HepG2 (cell line): ENCODE data around the gene IFT122. TPM values are rescaled to one million over a fixed set of nuclear protein-coding genes. Genes with fewer than 3 reads are reported as not detected.

Source experiments
- ATAC-seq: fragments of 200-7000 bp; cut with Tn5 transposase; 3 replicates; pipeline ENCODE4 v1.9.1; 2020; ENCODE audit warnings: mild to moderate bottlenecking, moderate library complexity
- BruUV-seq: library from RNA; stranded (reverse); fragments of 400-500 nt; replicated peaks from 2 replicates; lab custom pipeline; 2021; lab: Mats Ljungman, UMichigan
- CTCF ChIA-PET: fragments of 300-600 bp; formaldehyde crosslinking; extraction: SDS; loops from one replicate; lab custom pipeline; 2021; ENCODE audit warnings: low total read pairs, inconsistent platforms, low intra/inter-chr PET ratio; lab: Yijun Ruan, JAX
- POLR2A ChIA-PET: fragments of 350-600 bp; sonication (Branson Sonifier 250); formaldehyde crosslinking; loops from one replicate; lab custom pipeline; 2020; ENCODE audit warnings: antibody characterized with exemption, inconsistent platforms; lab: Yijun Ruan, JAX
- DNase-seq: peaks from one replicate; pipeline ENCODE4 v3.0.0-alpha.2; 2015; ENCODE audit warnings: low spot score
- FAIRE-seq: peaks from 3 replicates; lab custom pipeline; 2011; peaks lifted over from hg19 to GRCh38; lab: Jason Lieb, UNC
- H2AFZ ChIP-seq: one replicate; pipeline ENCODE4 v1.6.1; 2011; ENCODE audit warnings: low read length, inconsistent platforms
- H3K27ac ChIP-seq: fragments of 300-600 bp; 3 replicates; pipeline ENCODE4 v1.8.0; 2011; ENCODE audit warnings: mixed run types, mild to moderate bottlenecking, mixed read lengths, low read length, inconsistent platforms; ENCODE audit not compliant: insufficient read depth; ENCODE audit errors: extremely low read length
- H3K27me3 ChIP-seq, 2 experiments: fragments of 200-600 bp in 1 of 2; 2 replicates in 1 of 2; 3 replicates in 1 of 2; pipeline versions ENCODE4 v1.6.0 to v1.8.0; 2011; ENCODE audit warnings: low read length in 2 of 2, mild to moderate bottlenecking in 2 of 2, moderate library complexity in 2 of 2, inconsistent platforms in 1 of 2; ENCODE audit not compliant: insufficient read depth in 2 of 2, control insufficient read depth in 1 of 2
- H3K36me3 ChIP-seq, 2 experiments: fragments of 200-600 bp in 1 of 2; replicated peaks in 1 of 2; 2 replicates in 1 of 2; 3 replicates in 1 of 2; pipeline versions ENCODE4 v1.5.1 to v1.8.0; 2011; ENCODE audit warnings: low read length in 2 of 2, inconsistent platforms in 1 of 2; ENCODE audit not compliant: insufficient read depth in 2 of 2, control insufficient read depth in 1 of 2
- H3K4me1 ChIP-seq: 2 replicates; pipeline ENCODE4 v1.5.1; 2012; ENCODE audit warnings: low read length, inconsistent platforms; ENCODE audit not compliant: insufficient read depth
- H3K4me2 ChIP-seq: 2 replicates; pipeline ENCODE4 v1.6.0; 2011; ENCODE audit warnings: low read depth, low read length, inconsistent platforms
- H3K4me3 ChIP-seq, 3 experiments: fragments of 200-600 bp in 1 of 3; sonication (generic), shearing (Covaris generic) in 1 of 3; replicated peaks in 1 of 3; 2 replicates each; pipeline ENCODE4 v1.5.1; 2011 to 2016; ENCODE audit warnings: low read length in 3 of 3, inconsistent platforms in 2 of 3, low read depth in 2 of 3, mild to moderate bottlenecking in 2 of 3, control low read depth in 1 of 3, mixed read lengths in 1 of 3; ENCODE audit not compliant: insufficient read depth in 1 of 3
- H3K79me2 ChIP-seq: one replicate; pipeline ENCODE4 v1.6.1; 2011; ENCODE audit warnings: low read length, inconsistent platforms; ENCODE audit not compliant: insufficient read depth
- H3K9ac ChIP-seq: 2 replicates; pipeline ENCODE4 v1.6.0; 2011; ENCODE audit warnings: mild to moderate bottlenecking, low read depth, low read length, inconsistent platforms; ENCODE audit not compliant: insufficient read depth
- H3K9me3 ChIP-seq: 2 replicates; pipeline ENCODE4 v1.5.1; 2012; ENCODE audit warnings: mild to moderate bottlenecking, low read length
- H4K20me1 ChIP-seq: 2 replicates; pipeline ENCODE4 v1.6.0; 2011; ENCODE audit warnings: inconsistent platforms, mild to moderate bottlenecking, low read length, moderate library complexity; ENCODE audit not compliant: insufficient read depth
- ATF4 ChIP-seq, 2 experiments: fragments of 450-650 bp in 1 of 2; sonication (generic) in 1 of 2; formaldehyde crosslinking; IDR thresholded peaks; 2 replicates each; pipeline versions ENCODE4 v1.5.0 to v1.8.0; 2020 to 2022; ENCODE audit warnings: mild to moderate bottlenecking in 1 of 2, missing genetic modification reagents in 1 of 2
- FOSL1 ChIP-seq: sonication (generic); formaldehyde crosslinking; IDR thresholded peaks from 2 replicates; pipeline ENCODE4 v1.9.0; 2021; ENCODE audit warnings: missing genetic modification reagents, borderline replicate concordance
- HOXA5 ChIP-seq: sonication (generic); formaldehyde crosslinking; IDR thresholded peaks from 2 replicates; pipeline ENCODE4 v1.4.0; 2020; ENCODE audit warnings: missing genetic modification reagents
- MAFG ChIP-seq: sonication (generic); formaldehyde crosslinking; IDR thresholded peaks from 2 replicates; pipeline ENCODE4 v1.5.1; 2020; ENCODE audit warnings: mild to moderate bottlenecking, missing genetic modification reagents
- NBN ChIP-seq: fragments of 450-650 bp; conservative IDR thresholded peaks from 2 replicates; pipeline ENCODE4 v1.6.1; 2017
- PRMT3 ChIP-seq: sonication (generic); formaldehyde crosslinking; IDR thresholded peaks from 2 replicates; pipeline ENCODE4 v1.8.1; 2022; ENCODE audit warnings: low read depth, mild to moderate bottlenecking, moderate library complexity, missing genetic modification reagents, borderline replicate concordance
- RXRA ChIP-seq: sonication (generic); formaldehyde crosslinking; IDR thresholded peaks from 2 replicates; pipeline ENCODE4 v1.5.1; 2020; ENCODE audit warnings: missing genetic modification reagents
- SNRNP70 ChIP-seq: fragments of 200-400 bp; formaldehyde crosslinking; IDR thresholded peaks from 2 replicates; pipeline ENCODE4 v1.6.1; 2017; ENCODE audit warnings: mild to moderate bottlenecking, low read depth, low read length, moderate library complexity
- TSC22D2 ChIP-seq: sonication (generic); formaldehyde crosslinking; IDR thresholded peaks from 2 replicates; pipeline ENCODE4 v1.5.1; 2020; ENCODE audit warnings: missing genetic modification reagents, mild to moderate bottlenecking, borderline replicate concordance
- USF2 ChIP-seq, 2 experiments: sonication (generic) in 1 of 2; formaldehyde crosslinking in 1 of 2; IDR thresholded peaks; 2 replicates each; pipeline versions ENCODE4 v1.5.1 to v1.6.1; 2011 to 2020; ENCODE audit warnings: borderline replicate concordance in 1 of 2, low read depth in 1 of 2, low read length in 1 of 2, mild to moderate bottlenecking in 1 of 2, missing genetic modification reagents in 1 of 2, moderate library complexity in 1 of 2
- ZFP41 ChIP-seq: sonication (generic); formaldehyde crosslinking; IDR thresholded peaks from 2 replicates; pipeline ENCODE4 v1.4.0; 2020; ENCODE audit warnings: mild to moderate bottlenecking, missing genetic modification reagents, borderline replicate concordance
- ZGPAT ChIP-seq: IDR thresholded peaks from 2 replicates; pipeline ENCODE4 v1.6.1; 2016; ENCODE audit warnings: mild to moderate bottlenecking
- ZNF124 ChIP-seq: sonication (generic); formaldehyde crosslinking; IDR thresholded peaks from 2 replicates; pipeline ENCODE4 v1.4.0; 2020; ENCODE audit warnings: missing genetic modification reagents
- ZNF496 ChIP-seq: sonication (generic); formaldehyde crosslinking; IDR thresholded peaks from 2 replicates; pipeline ENCODE4 v1.8.1; 2023; ENCODE audit warnings: mild to moderate bottlenecking, moderate library complexity, missing genetic modification reagents; ENCODE audit not compliant: insufficient replicate concordance
- ZNF552 ChIP-seq: sonication (generic); formaldehyde crosslinking; IDR thresholded peaks from 2 replicates; pipeline ENCODE4 v1.9.0; 2022; ENCODE audit warnings: missing genetic modification reagents, mild to moderate bottlenecking, borderline replicate concordance
- WGBS: methylation state at CpG from one replicate; pipeline ENCODE4 v1.1.6; 2017; ENCODE audit warnings: low lambda C conversion rate; 5-methylcytosine and 5-hydroxymethylcytosine counted together
- in situ Hi-C: cut with HindIII; loops from 2 replicates; pipeline ENCODE4 v1.10.0; 2017; ENCODE audit warnings: low pct_unique_long_range_greater_than_20kb; ENCODE audit not compliant: extremely low pct_ligation_motif_present
- intact Hi-C: fragments of 100-400 bp; cut with micrococcal nuclease; formaldehyde crosslinking; loops from one replicate; pipeline ENCODE4 v1.10.0; 2022; ENCODE audit not compliant: unreplicated experiment
- polyA plus RNA-seq, 8 experiments: library from polyadenylated mRNA; depleted of rRNA in 3 of 8; stranded (reverse) in 7 of 8; unstranded in 1 of 8; fragments of >200 nt; fragmentation: Illumina TruSeq in 4 of 8; extraction: Trizol in 4 of 8; gene quantifications; 2 replicates each; pipeline versions ENCODE4 v1.2.1 to v1.2.3, GENCODE V29; 2011 to 2016; ENCODE audit warnings: low read depth in 4 of 8, missing spikeins in 1 of 8, mixed read lengths in 1 of 8; ENCODE audit not compliant: insufficient read depth in 1 of 8
- total RNA-seq, 5 experiments: library from RNA; depleted of rRNA; stranded (reverse); fragments of >200 nt; fragmentation: Illumina TruSeq; extraction: Trizol; gene quantifications; 2 replicates each; pipeline ENCODE4 v1.2.3, GENCODE V29; 2016; ENCODE audit warnings: low read depth in 1 of 5

Gene IFT122
- total and polyA plus RNA-seq, 2 of the 13 experiments (the other 11 are each of a cell fraction or from before 2014, with no cell fraction given) = 10.1 to 10.3 TPM

GRCh38 chr3:129428007-129428375 is 12.0 kb upstream of the IFT122 start:
- Histone ChIP-seq H3K27ac (no peak overlapping the region), H3K4me3 (peak overlapping the region; percentile 49 to 75 (median 56); a peak in 5 of 6 replicates), H3K9me3 (no peaks in the 10 kb centered on the region)
- WGBS = 23% methylated on average over 8 of the region's 8 CpGs
- CTCF ChIA-PET = no interaction called here
- no peak for FAIRE-seq
- TF ChIP-seq NBN = no peak
- no peak for TF ChIP-seq PRMT3 (CRISPR knock-in tag)
- TF ChIP-seq ZGPAT = no peak
- no peak for TF ChIP-seq ZNF552 (CRISPR knock-in tag)
- no peak for TF ChIP-seq ATF4 (CRISPR knock-in tag; IDR thresholded peaks at IDR 0.05)
- no peak for TF ChIP-seq RXRA (CRISPR knock-in tag)
- no peak for TF ChIP-seq USF2 (IDR thresholded peaks at IDR 0.05; ENCODE audit: low read depth, low read length)
- no peak for TF ChIP-seq USF2 (CRISPR knock-in tag; IDR thresholded peaks at IDR 0.05; ENCODE audit: borderline replicate concordance)
- TF ChIP-seq ZFP41 = no peak
- no peak for TF ChIP-seq ZNF124 (CRISPR knock-in tag)
- TF ChIP-seq HOXA5 = no peak
- TF ChIP-seq TSC22D2 (CRISPR knock-in tag) = no peak
- TF ChIP-seq ZNF496 (CRISPR knock-in tag) = no peak
- no peak for TF ChIP-seq MAFG (CRISPR knock-in tag)
- TF ChIP-seq SNRNP70 = no peak
- no peak for TF ChIP-seq FOSL1 (CRISPR knock-in tag)
- TF ChIP-seq, all 625 proteins: peak for 0
- Histone ChIP-seq H3K4me2 (peak overlapping the region; percentile 95), H4K20me1 (no peaks in the 10 kb centered on the region), H3K36me3 (peaks cover 2 to 17% of the 10 kb centered on the region in 2 experiments; a peak in 4 of 5 replicates), H3K4me1 (peaks cover 56% of the 10 kb centered on the region), H3K79me2 (no peaks in the 10 kb centered on the region), H3K9ac (peak overlapping the region; percentile 45), H2AFZ (no peak overlapping the region), H3K27me3 (peaks cover 0 to 4% of the 10 kb centered on the region in 2 experiments; a peak in 2 of 5 replicates)
- in situ Hi-C loops (no loop called here), intact Hi-C loops (loop anchor here (5.0 kb wide), 1 partner anchor 146 kb away; no protein-coding TSS in a partner anchor)
- ATAC-seq = peak; percentile 47
- no TSS peak for BruUV-seq
- POLR2A ChIA-PET = interaction anchor here (1.0 to 2.9 kb wide), 5 partner anchors 10 to 39 kb away, joined by 5 to 26 read pairs (median 6); partner anchors contain the start of genes IFT122 and MBD4
- DNase-seq = no peak
